Astrocyte (in vitro differentiated cells and primary cell): ENCODE data around the gene ACSL6.

Experiments used
- EZH2 ChIP-seq: IDR thresholded peaks from 2 replicates; pipeline ENCODE4 v1.6.1; 2012; ENCODE audit warnings: mild to moderate bottlenecking, low read length, inconsistent platforms; ENCODE audit not compliant: insufficient read depth
- TF ChIP-seq, protein P1 (sequence below): IDR thresholded peaks from 2 replicates; pipeline ENCODE4 v1.5.1; 2011; ENCODE audit warnings: low read depth, mild to moderate bottlenecking, inconsistent platforms, low read length, moderate library complexity; ENCODE audit not compliant: insufficient read depth

GRCh38 chr5:132032196-132032595, 20.7 kb upstream of the ACSL6 start:
- TF ChIP-seq, protein P1, sequence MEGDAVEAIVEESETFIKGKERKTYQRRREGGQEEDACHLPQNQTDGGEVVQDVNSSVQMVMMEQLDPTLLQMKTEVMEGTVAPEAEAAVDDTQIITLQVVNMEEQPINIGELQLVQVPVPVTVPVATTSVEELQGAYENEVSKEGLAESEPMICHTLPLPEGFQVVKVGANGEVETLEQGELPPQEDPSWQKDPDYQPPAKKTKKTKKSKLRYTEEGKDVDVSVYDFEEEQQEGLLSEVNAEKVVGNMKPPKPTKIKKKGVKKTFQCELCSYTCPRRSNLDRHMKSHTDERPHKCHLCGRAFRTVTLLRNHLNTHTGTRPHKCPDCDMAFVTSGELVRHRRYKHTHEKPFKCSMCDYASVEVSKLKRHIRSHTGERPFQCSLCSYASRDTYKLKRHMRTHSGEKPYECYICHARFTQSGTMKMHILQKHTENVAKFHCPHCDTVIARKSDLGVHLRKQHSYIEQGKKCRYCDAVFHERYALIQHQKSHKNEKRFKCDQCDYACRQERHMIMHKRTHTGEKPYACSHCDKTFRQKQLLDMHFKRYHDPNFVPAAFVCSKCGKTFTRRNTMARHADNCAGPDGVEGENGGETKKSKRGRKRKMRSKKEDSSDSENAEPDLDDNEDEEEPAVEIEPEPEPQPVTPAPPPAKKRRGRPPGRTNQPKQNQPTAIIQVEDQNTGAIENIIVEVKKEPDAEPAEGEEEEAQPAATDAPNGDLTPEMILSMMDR: no peak
- no peak for TF ChIP-seq EZH2
